NOMO-1 treated with dmso at 0.1 percent for 144 hours (cell line): ENCODE results near the gene GTF2E1.
"Not testable (repeated sequence)": the region's sequence is repeated elsewhere in the genome, so short reads cannot be mapped to it uniquely, and the experiment has no call there.

ENCODE experiments used
- DNase-seq: peaks from one replicate; lab custom pipeline; 2025; ENCODE audit not compliant: unreplicated experiment; lab: John Stamatoyannopoulos, UW

GTF2E1 gene

GRCh38 chr3:120742198-120742848 is at the start of gene GTF2E1, which contains the start of gene RABL3:
GTF2E1 (plus strand) TSS chr3:120742744; CDS start chr3:120750553, 7,809 bp downstream.
RABL3 (minus strand) TSS chr3:120742516; CDS start chr3:120742507, 9 bp downstream.
- peak; percentile 98 for DNase-seq

GRCh38 chr3:120693439-120694171 is 48.9 kb upstream of the GTF2E1 start:
- no peak for DNase-seq

GRCh38 chr3:120699333-120699732 is 43.2 kb upstream of the GTF2E1 start:
- DNase-seq, result no peak

GRCh38 chr3:120705884-120706582 is 36.5 kb upstream of the GTF2E1 start:
- DNase-seq, result no peak

- no peak for DNase-seq
These were observed 35.6 kb upstream of the GTF2E1 start for GRCh38 chr3:120706950-120707349.

- DNase-seq, result no peak
These were observed 34.1 kb upstream of the GTF2E1 start for GRCh38 chr3:120708408-120708807.

- no peak for DNase-seq
These were observed 32.2 kb upstream of the GTF2E1 start for GRCh38 chr3:120710369-120710768.

GRCh38 chr3:120713262-120713661 is 29.3 kb upstream of the GTF2E1 start:
- no peak for DNase-seq

GRCh38 chr3:120719167-120719834 is 23.2 kb upstream of the GTF2E1 start:
- not testable (repeated sequence) for DNase-seq

- DNase-seq, result no peak
These were observed 15.8 kb upstream of the GTF2E1 start for GRCh38 chr3:120726791-120727190.

- DNase-seq, result no peak
These were observed 11.7 kb upstream of the GTF2E1 start for GRCh38 chr3:120730576-120731542.

- not testable (repeated sequence) for DNase-seq
These were observed 4.5 kb upstream of the GTF2E1 start for GRCh38 chr3:120738006-120738405.

GRCh38 chr3:120741320-120741719 is 1.2 kb upstream of the GTF2E1 start:
- no peak for DNase-seq

- peak; percentile 59 for DNase-seq
These were observed 727 bp upstream of the GTF2E1 start for GRCh38 chr3:120741837-120742197.

- DNase-seq, result no peak
These were observed 363 bp downstream of the GTF2E1 start for GRCh38 chr3:120742849-120743365.

- no peak for DNase-seq
These were observed 1.1 kb downstream of the GTF2E1 start for GRCh38 chr3:120743556-120744195.

GRCh38 chr3:120745466-120745865 is 2.9 kb downstream of the GTF2E1 start:
- no peak for DNase-seq

GRCh38 chr3:120749843-120750242 is 7.3 kb downstream of the GTF2E1 start:
- DNase-seq, result no peak

GRCh38 chr3:120752230-120752629 is 9.7 kb downstream of the GTF2E1 start:
- DNase-seq, result no peak
